ENCODE measurements around the gene IFI35.

The IFI35 gene

DNA sequence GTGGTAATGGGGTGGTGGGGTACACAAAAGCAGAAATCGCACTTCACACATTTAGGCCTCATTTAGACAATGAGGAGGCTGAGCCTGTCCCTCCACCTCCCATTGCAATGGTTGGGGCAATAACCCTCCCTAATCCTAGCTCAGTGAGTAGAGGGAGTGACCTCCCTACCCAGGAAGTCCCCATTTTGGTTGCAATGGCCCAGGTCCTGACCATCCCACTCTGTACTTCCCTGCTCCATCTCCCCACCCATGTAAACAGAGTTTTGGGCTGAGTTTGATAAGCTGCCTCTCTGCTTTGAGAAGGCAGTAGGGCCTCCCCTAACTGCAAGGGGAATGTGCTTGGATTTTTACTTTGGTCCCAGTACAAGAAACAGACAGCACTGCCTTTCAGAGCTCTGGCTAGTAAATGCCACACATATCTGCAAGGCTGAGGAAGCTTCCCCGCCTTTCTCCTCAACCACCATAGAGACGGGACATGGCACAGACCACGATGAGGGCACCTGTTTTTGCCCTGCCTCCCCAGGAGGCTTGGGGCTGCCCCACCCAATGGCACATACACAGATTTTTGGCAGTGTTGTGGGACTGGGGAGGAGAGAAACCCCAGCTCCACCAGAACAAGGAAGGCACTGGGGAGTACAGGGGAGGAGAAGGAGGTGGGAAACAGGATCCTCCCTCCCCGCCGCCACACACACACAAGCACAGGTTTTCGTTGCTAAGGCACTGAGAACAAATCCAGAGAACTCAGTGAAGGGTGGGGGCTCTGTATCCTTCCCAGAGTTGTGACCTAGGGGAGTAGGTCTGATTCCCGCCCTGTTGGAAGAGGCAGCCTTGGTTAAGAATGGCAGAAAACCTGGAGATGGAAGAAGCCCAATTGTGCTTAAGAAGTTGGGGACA, 8.3 kb downstream of the IFI35 start:
- H3K27ac Mint-ChIP-seq, result peak overlapping the region; percentile 13 to 46
- ATAC-seq (no peak), DNase-seq (no peak)
- H3K27me3 Mint-ChIP-seq, result no peaks in the 10 kb centered on the region
- H3K4me3 Mint-ChIP-seq, result no peak overlapping the region
- H3K9me3 Mint-ChIP-seq, result no peaks in the 10 kb centered on the region
- peaks cover 31% of the 10 kb centered on the region for H3K4me1 Mint-ChIP-seq

DNA sequence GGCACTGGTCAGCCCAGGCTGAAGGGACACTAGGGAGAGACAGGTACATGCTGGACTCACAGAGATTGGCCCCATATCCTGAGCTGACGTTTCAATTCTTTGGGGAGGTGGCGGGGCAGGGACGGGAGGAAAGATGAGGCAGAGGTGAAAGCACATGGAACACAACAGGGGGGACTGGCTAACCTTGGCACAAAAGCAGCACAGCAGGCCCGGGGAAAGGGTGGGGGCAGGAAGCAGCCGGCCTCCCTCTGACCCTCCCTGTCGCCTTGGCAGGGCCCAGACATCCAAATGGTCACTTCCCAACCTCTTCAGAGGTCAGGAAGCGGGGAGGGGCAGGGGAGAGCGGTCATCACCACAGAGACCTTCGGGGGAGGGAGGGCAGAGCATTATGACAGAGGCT, 9.0 kb downstream of the IFI35 start:
- H3K9me3 Mint-ChIP-seq, result no peaks in the 10 kb centered on the region
- peaks cover 31% of the 10 kb centered on the region for H3K4me1 Mint-ChIP-seq
- DNase-seq (no peak), ATAC-seq (peak; percentile 13)
- no peak overlapping the region for H3K4me3 Mint-ChIP-seq
- H3K27me3 Mint-ChIP-seq, result no peaks in the 10 kb centered on the region
- H3K27ac Mint-ChIP-seq, result no peak overlapping the region

DNA sequence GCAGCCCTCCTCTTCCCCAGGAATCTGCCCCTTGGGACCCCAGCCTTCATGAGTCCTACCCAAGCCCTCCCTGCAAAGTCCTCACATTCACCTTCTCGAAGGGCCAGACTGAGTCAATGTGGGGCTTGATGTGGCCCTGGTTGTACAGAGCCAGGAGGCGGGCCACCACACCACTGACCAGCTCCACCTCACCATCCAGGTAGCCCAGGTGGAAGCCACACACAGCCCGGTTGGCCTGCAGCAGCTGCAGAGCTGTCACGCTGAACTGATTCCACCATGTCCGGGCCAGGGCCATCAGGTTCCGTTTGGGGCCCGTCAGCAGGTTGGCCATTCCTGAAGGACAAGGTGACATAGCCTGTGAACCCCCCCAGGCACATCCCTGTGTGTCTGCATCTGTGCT, 9.6 kb downstream of the IFI35 start:
- DNase-seq, result no peak
- H3K4me1 Mint-ChIP-seq, result peaks cover 33% of the 10 kb centered on the region
- H3K27me3 Mint-ChIP-seq, result no peaks in the 10 kb centered on the region
- no peak for ATAC-seq
- no peaks in the 10 kb centered on the region for H3K9me3 Mint-ChIP-seq
- H3K4me3 Mint-ChIP-seq, result no peak overlapping the region
- no peak overlapping the region for H3K27ac Mint-ChIP-seq

DNA sequence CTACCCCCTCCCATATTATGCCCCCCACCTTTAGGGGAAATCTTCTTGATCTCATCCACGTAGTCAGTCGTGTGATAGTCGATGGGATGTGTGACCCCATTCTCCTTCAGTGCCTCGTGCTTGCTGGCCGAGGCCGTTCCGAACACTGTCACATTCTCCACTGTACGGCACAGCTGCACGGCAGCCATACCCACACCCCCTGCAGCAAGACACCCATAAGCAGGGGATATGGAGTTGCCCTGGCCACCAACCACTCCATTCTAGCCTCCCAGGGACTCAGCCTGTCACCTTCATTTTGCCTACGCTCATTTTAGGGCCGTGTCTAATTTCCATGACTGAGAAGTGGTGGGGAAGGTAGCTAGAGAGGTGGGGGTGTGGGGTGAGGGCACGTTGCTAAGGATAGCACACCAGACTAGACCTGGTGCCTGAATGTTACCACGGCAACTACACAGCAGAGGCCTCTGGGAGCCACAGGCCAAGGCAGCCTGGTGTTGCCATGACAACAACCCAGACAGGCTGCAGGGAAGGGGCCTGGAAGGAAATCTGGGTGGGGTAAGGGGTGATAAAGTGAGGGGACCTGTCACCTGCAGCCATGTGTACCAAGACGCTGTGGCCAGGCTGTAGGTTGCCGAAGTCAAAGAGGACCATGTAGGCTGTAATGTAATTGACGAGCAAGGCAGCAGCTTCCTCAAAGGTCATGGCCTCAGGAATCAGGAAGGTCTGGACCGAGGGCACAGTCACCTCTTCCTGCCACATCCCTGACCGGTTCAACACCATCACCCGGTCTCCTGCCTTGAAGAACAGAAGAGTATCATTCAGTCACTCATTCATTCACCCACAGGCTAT, 11.6 kb downstream of the IFI35 start:
- ATAC-seq (peak; percentile 26), DNase-seq (no peak)
- Mint-ChIP-seq H3K9me3 (no peaks in the 10 kb centered on the region), H3K4me3 (no peak overlapping the region), H3K27ac (peak overlapping the region in 1 of 2 donors; percentile 21), H3K4me1 (peaks cover 47% of the 10 kb centered on the region), H3K27me3 (no peaks in the 10 kb centered on the region)

DNA sequence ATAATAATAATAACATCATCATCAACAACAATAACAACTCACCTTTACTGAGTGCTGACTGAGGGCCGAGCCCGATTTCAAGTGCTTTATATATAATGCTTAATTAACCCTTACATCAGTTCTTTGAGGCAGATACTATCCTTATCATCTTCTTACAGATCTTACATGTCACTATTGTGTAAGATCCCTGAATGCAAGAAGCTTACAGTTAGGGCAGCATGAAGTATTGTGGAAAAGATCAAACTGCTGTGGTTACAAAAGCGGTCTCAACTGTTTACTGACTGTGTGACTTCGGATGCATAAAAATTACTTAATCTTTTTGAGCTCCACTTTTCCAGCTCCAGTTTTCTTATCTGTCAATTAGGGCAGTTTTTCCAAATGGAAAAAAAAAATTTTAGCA, 12.3 kb downstream of the IFI35 start:
- DNase-seq, result no peak
- Mint-ChIP-seq H3K4me1 (peaks cover 47% of the 10 kb centered on the region), H3K9me3 (no peaks in the 10 kb centered on the region), H3K27ac (no peak overlapping the region), H3K27me3 (no peaks in the 10 kb centered on the region), H3K4me3 (no peak overlapping the region)
- ATAC-seq, result no peak

DNA sequence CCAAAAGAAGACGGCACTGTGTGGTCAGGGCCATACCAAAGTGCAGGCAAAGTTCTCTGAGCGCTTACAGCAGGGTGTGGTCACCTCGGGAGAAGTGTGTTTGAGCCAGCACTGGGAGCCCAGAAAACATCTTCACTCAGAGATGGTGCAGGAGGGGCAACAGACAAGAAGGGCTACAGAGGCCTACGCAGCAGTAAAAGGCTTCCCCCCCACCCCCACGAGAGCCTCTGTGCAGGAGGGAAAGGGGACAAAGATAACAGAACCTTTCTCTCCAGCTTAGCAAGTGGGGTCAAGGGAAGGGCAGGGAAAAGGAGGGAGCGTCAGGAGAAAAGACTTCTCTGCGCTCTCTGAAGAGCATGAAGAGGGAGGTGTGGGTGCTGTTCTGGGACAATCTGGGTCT, 12.8 kb downstream of the IFI35 start:
- ATAC-seq (no peak), DNase-seq (no peak)
- no peaks in the 10 kb centered on the region for H3K9me3 Mint-ChIP-seq
- no peak overlapping the region for H3K4me3 Mint-ChIP-seq
- H3K27ac Mint-ChIP-seq, result no peak overlapping the region
- H3K27me3 Mint-ChIP-seq, result peaks cover under 1% of the 10 kb centered on the region
- peaks cover 52% of the 10 kb centered on the region for H3K4me1 Mint-ChIP-seq

DNA sequence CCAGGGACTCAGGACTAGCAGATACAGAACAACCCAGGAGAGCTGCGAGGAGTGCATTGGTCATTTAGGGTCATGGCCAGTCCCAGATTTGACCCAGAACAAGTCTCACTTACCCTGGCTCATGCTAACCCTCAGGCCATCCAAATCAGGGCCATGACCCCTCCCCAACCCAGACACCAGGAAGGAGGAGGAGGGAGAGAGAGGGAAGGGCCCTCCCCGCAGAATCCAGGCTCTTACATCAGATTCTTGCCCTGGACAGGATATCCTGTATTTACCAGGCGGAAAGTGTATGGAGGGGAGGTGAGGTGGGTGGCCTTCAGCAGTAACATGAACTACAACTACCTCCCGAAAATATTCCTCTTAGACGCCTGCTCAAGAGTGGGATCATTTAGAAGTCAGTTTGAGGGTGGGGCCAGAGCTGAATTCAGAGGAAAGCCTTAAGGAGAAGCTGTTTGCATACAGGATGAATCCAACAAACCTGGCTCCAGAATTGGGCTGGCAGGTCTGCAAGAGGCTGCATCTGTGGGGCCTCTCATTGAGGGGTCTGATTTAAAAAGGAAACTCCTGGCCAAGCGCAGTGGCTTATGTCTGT, 13.5 kb downstream of the IFI35 start:
- H3K27me3 Mint-ChIP-seq, result peaks cover 8% of the 10 kb centered on the region
- no peak for DNase-seq
- ATAC-seq, result no peak
- peaks cover 59% of the 10 kb centered on the region for H3K4me1 Mint-ChIP-seq
- no peak overlapping the region for H3K27ac Mint-ChIP-seq
- peak overlapping the region; percentile 89 to 97 for H3K4me3 Mint-ChIP-seq
- H3K9me3 Mint-ChIP-seq, result no peaks in the 10 kb centered on the region

DNA sequence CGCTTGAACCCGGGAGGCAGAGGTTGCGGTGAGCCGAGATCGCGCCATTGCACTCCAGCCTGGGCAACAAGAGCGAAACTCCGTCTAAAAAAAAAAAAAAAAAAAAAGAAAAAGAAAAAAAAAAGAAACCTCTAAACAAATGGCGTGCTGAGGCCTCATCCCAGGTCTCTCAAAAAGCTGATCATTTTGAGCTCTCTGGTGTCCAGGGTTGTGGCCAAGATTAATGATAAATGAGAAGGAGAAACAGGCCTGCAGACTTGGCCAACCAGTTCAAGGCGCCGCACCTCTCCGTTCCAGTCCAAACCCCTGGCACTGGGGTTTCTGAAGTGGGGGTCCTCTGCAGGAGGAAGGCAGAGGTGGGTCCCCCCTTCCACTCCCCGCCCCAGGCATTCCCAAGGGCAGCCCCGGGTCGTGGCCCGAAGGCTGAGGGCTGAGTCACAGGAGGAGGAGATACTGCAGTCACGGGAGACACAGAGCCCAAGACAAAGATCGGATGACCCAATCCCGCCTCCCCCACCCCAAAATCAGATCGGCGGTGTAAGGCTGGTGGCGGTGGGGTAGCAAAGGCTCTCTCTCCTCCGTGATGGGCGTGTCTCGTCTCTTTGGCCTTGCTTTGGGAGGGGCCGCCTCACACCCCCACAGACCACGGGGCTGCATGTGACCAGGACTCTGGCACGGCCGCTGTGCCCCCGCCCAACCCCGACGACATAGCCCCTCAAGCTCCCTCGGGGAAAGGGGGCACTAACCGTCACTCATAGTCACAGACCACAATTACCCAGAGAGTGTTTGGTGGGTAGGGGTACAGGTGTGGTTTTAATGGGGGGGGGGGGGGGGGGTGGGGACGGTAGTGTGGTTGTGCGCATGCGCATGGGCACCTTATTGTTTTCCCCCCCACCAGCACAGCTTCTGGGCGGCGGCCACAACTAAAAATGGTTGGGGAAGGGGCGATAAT, 14.5 kb downstream of the IFI35 start:
- H3K9me3 Mint-ChIP-seq, result no peaks in the 10 kb centered on the region
- peak overlapping the region in 1 of 2 donors; percentile 93 for H3K27ac Mint-ChIP-seq
- peaks cover 13% of the 10 kb centered on the region for H3K27me3 Mint-ChIP-seq
- ATAC-seq, result no peak
- no peak for DNase-seq
- H3K4me3 Mint-ChIP-seq, result peak overlapping the region; percentile 89 to 97
- H3K4me1 Mint-ChIP-seq, result peaks cover 63% of the 10 kb centered on the region

DNA sequence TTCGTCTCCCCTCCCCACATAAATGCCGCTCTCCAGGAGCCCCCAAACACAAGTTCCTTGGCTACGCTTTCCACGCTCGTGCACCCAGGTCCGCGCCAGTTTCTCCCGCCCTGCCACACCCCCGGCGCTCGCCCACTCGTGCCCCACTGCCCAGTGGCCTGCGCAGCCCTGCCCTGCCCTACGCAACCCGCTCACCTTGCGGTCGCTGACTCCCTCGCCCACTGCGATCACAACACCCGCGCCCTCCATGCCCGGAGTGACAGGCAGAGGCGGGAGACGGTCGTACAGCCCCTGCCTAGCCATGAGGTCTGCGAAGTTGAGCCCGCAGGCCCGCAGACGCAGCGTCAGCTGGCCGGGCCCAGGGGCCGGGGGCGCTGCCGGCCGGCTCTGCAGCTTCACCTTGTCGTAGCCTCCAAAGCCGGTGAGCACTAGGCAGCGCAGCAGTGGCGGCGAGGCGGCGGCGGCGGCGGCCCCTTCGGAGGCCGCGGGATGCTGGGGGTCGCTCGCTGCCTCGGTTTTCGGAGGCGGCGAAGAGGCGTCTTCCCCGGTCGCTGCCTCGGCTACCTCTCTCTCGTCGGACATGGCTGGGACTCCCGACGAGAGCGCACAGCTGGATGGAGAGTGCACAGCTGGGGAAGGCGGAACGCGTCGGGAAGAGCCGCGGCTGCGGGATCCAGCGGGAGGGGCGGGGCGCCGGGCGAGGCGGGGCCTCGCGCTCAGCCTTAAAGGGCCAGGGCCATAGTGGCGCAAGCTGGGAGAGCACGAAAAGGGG, 15.3 kb downstream of the IFI35 start, which contains the start of gene VAT1:
TSS of gene VAT1 (minus strand) at position 645 of the 772 bp plus-strand sequence. CDS start at position 582, 63 bp downstream.
- DNase-seq (peak; percentile 45 to 57), ATAC-seq (peak; percentile 57)
- H3K27me3 Mint-ChIP-seq, result peaks cover 13% of the 10 kb centered on the region
- H3K9me3 Mint-ChIP-seq, result no peaks in the 10 kb centered on the region
- H3K4me3 Mint-ChIP-seq, result peak within 1 kb of the TSS; percentile 89 to 97
- H3K4me1 Mint-ChIP-seq, result peaks cover 63% of the 10 kb centered on the region
- H3K27ac Mint-ChIP-seq, result peak within 1 kb of the TSS in 1 of 2 donors; percentile 93

DNA sequence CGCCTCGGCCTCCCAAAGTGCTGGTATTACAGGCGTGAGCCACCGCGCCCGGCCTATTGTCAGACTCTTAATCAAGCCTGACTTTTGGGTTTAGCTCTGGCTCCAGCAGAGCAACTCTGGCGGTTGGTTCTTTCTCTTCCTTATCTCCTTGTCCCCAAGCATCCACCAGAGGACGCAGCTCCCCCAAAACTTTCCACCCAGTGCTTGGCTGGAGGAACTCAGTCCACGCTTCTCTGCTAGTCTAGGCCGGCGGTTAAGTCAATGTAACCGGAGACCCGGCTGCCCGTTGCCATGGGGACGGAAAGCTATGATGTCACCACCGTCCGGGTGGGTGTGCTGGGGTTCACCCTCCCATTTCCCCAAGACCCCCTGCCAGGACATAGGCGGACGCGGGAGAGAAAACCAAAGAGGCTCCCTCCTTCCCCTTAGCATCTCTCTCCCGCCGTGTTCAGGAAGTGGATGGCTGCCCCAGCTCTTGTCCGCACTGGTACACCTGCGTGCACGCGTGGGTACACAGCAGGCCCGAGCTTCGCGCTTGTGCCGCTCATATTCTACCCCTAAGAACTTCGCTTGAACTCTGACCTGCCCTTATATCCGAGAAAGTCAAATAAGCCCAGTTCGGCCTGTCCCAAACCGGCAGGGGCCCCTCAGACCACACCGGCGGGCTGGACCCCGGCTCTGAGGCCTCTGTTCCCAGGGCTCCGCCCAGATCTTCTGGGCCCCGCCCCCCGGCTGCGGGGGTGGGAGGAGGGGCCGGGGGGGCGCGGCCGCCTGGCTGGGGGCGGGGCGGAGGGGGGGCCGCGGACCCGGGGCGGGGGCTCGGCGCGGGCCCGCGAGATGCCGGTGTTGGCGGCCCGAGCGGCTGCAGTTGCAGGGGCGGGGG, 18.1 kb downstream of the IFI35 start, which contains the start of gene RND2:
TSS of gene RND2 (plus strand) at position 825 of the 883 bp plus-strand sequence. CDS start 117 bp downstream, outside the sequence.
- DNase-seq, result peak; percentile 74 to 85
- Mint-ChIP-seq H3K27me3 (peaks cover 13% of the 10 kb centered on the region), H3K9me3 (no peaks in the 10 kb centered on the region), H3K4me1 (peaks cover 45% of the 10 kb centered on the region), H3K27ac (peak within 1 kb of the TSS; percentile 69 to 89), H3K4me3 (peak within 1 kb of the TSS; percentile 81 to 82)
- peak; percentile 80 for ATAC-seq

DNA sequence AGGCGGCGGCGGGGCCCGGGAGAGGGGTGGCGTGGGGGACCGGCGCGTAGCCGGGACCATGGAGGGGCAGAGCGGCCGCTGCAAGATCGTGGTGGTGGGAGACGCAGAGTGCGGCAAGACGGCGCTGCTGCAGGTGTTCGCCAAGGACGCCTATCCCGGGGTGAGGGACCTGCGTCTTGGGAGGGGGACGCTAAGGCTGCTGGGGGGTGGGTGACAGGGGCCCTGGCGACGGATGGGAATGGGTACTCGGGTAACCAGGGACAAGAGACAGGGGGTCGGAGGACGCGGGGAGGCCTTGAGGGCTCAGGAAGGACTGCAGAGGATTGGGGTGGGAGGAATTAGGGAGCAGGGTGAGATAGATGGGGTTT, 18.7 kb downstream of the IFI35 start:
- ATAC-seq (peak; percentile 2), DNase-seq (no peak)
- H3K4me1 Mint-ChIP-seq, result peaks cover 38% of the 10 kb centered on the region
- no peaks in the 10 kb centered on the region for H3K9me3 Mint-ChIP-seq
- peaks cover 13% of the 10 kb centered on the region for H3K27me3 Mint-ChIP-seq
- H3K27ac Mint-ChIP-seq, result peak overlapping the region in 1 of 2 donors; percentile 23
- H3K4me3 Mint-ChIP-seq, result peak overlapping the region; percentile 63 to 71

DNA sequence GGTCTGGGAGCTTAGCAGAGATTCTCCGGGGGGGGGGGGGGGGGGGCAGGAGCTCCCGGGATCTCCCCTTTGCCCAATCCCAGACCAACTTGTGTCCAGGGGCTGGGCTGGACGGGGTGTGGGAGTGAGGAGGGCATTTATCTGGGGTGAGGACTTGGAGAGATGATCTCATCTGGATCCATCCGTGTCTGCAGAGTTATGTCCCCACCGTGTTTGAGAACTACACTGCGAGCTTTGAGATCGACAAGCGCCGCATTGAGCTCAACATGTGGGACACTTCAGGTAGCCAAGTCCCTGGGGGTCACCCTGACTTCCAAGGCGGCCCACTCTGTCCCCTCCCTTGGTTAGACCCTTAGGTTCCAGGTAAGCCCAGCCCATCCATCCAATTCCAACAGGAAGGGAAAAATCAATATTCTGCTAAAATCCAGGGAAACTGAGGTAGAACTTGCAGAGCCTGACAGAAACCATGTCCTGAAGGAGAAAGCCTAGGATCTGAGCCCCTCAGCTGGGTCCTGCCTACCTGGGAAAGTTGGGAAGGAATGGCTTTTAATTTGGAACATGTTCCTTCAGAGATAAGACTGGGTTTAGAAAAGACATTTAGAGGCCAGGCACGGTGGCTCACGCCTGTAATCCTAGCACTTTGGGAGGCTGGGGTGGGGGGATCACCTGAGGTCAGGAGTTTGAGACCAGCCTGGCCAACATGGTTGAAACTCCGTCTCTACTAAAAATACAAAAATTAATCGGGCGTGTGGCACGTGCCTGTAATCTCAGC, 19.4 kb downstream of the IFI35 start:
- no peaks in the 10 kb centered on the region for H3K9me3 Mint-ChIP-seq
- no peak for ATAC-seq
- H3K27ac Mint-ChIP-seq, result no peak overlapping the region
- peak overlapping the region; percentile 63 to 71 for H3K4me3 Mint-ChIP-seq
- peaks cover 13% of the 10 kb centered on the region for H3K27me3 Mint-ChIP-seq
- H3K4me1 Mint-ChIP-seq, result peaks cover 33% of the 10 kb centered on the region
- no peak for DNase-seq

DNA sequence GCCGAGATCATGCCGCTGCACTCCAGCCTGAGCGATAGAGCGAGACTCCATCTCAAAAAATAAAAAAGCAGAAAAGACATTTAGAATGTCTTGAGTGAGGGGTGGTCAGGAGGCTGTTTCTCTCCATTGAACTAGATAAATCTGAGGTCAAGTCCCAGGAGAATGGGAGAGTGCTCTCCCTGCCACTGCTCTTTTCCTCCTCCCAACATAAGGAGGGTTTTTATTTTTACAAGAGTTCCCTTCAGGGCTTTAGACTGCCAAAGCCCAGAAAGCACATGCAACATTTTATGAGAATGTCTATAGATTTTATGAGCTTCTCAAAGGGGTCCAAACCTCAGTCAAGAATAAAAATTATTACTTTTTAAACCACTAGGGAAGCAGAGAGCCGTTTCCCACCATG, 20.0 kb downstream of the IFI35 start:
- no peak overlapping the region for H3K4me3 Mint-ChIP-seq
- DNase-seq (no peak), ATAC-seq (no peak)
- H3K9me3 Mint-ChIP-seq, result no peaks in the 10 kb centered on the region
- H3K4me1 Mint-ChIP-seq, result peaks cover 26% of the 10 kb centered on the region
- no peak overlapping the region for H3K27ac Mint-ChIP-seq
- peaks cover 13% of the 10 kb centered on the region for H3K27me3 Mint-ChIP-seq

All from stimulated activated naive CD8-positive, alpha-beta T cell treated with anti-CD3 and anti-CD28 coated beads, Interleukin-15, amount 100 ng/mL, for 72 hours (primary cell).